ENCODE data around the gene SGCA.
A peak's percentile ranks its signal among the peaks of the same experiment; 100 is the strongest.

SGCA gene

GRCh38 chr17:50211249-50212120 is 45.7 kb downstream of the SGCA start:
- Histone ChIP-seq H4K20me1 (ENCODE audit: control insufficient read depth, insufficient read depth, low read depth, low read length) (no peaks in the 10 kb centered on the region), H3K36me3 (ENCODE audit: control insufficient read depth, low read length) (no peaks in the 10 kb centered on the region), H3K79me2 (ENCODE audit: control insufficient read depth, low read length) (no peaks in the 10 kb centered on the region), H3F3A (ENCODE audit: control insufficient read depth, insufficient read depth) (no peaks in the 10 kb centered on the region), H3K4me1 (ENCODE audit: control insufficient read depth, low read length) (no peaks in the 10 kb centered on the region), H3K4me2 (ENCODE audit: low read length) (no peak overlapping the region), H3K27ac (ENCODE audit: low read depth, low read length) (no peak overlapping the region), H3K9me2 (replicated peaks; ENCODE audit: control insufficient read depth, low read length) (no peaks in the 10 kb centered on the region), H3K27me3 (ENCODE audit: control insufficient read depth, low read length) (peaks cover 54% of the 10 kb centered on the region), H3K4me3 (ENCODE audit: low read length) (no peak overlapping the region), H3K9me3 (ENCODE audit: control insufficient read depth, insufficient read depth, low read length) (no peaks in the 10 kb centered on the region)
- TF ChIP-seq CTCF (IDR thresholded peaks at IDR 0.05; ENCODE audit: low read depth, low read length, poor library complexity, severe bottlenecking) (no peak), EZH2phosphoT487 (IDR thresholded peaks at IDR 0.05; ENCODE audit: borderline replicate concordance, low read length) (no peak)

GRCh38 chr17:50212121-50212843 is 46.5 kb downstream of the SGCA start:
- Histone ChIP-seq H3K9me2 (replicated peaks; ENCODE audit: control insufficient read depth, low read length) (no peaks in the 10 kb centered on the region), H3K36me3 (ENCODE audit: control insufficient read depth, low read length) (no peaks in the 10 kb centered on the region), H4K20me1 (ENCODE audit: control insufficient read depth, insufficient read depth, low read depth, low read length) (no peaks in the 10 kb centered on the region), H3K9me3 (ENCODE audit: control insufficient read depth, insufficient read depth, low read length) (no peaks in the 10 kb centered on the region), H3K4me1 (ENCODE audit: control insufficient read depth, low read length) (no peaks in the 10 kb centered on the region), H3K4me2 (ENCODE audit: low read length) (no peak overlapping the region), H3F3A (ENCODE audit: control insufficient read depth, insufficient read depth) (no peaks in the 10 kb centered on the region), H3K27me3 (ENCODE audit: control insufficient read depth, low read length) (peaks cover 48% of the 10 kb centered on the region), H3K4me3 (ENCODE audit: low read length) (no peak overlapping the region), H3K79me2 (ENCODE audit: control insufficient read depth, low read length) (no peaks in the 10 kb centered on the region), H3K27ac (ENCODE audit: low read depth, low read length) (no peak overlapping the region)
- TF ChIP-seq CTCF (IDR thresholded peaks at IDR 0.05; ENCODE audit: low read depth, low read length, poor library complexity, severe bottlenecking) (no peak), EZH2phosphoT487 (IDR thresholded peaks at IDR 0.05; ENCODE audit: borderline replicate concordance, low read length) (no peak)

- TF ChIP-seq CTCF (IDR thresholded peaks at IDR 0.05; ENCODE audit: low read depth, low read length, poor library complexity, severe bottlenecking) (peak; percentile 27), EZH2phosphoT487 (IDR thresholded peaks at IDR 0.05; ENCODE audit: borderline replicate concordance, low read length) (no peak)
- no peak overlapping the region for H3K4me3 ChIP-seq (ENCODE audit: low read length)
- H3F3A ChIP-seq (ENCODE audit: control insufficient read depth, insufficient read depth), result no peaks in the 10 kb centered on the region
- no peaks in the 10 kb centered on the region for H3K36me3 ChIP-seq (ENCODE audit: control insufficient read depth, low read length)
- no peak overlapping the region for H3K4me2 ChIP-seq (ENCODE audit: low read length)
- H4K20me1 ChIP-seq (ENCODE audit: control insufficient read depth, insufficient read depth, low read depth, low read length), result no peaks in the 10 kb centered on the region
- H3K27ac ChIP-seq (ENCODE audit: low read depth, low read length), result no peak overlapping the region
- peaks cover 38% of the 10 kb centered on the region for H3K27me3 ChIP-seq (ENCODE audit: control insufficient read depth, low read length)
- no peaks in the 10 kb centered on the region for H3K9me3 ChIP-seq (ENCODE audit: control insufficient read depth, insufficient read depth, low read length)
- H3K9me2 ChIP-seq (replicated peaks; ENCODE audit: control insufficient read depth, low read length), result no peaks in the 10 kb centered on the region
- no peaks in the 10 kb centered on the region for H3K79me2 ChIP-seq (ENCODE audit: control insufficient read depth, low read length)
- H3K4me1 ChIP-seq (ENCODE audit: control insufficient read depth, low read length), result no peaks in the 10 kb centered on the region
Measured at GRCh38 chr17:50213026-50214022, 47.5 kb downstream of the SGCA start.
